ENCODE data around the gene C10orf90. TPM values are rescaled to one million over a fixed set of nuclear protein-coding genes. Genes with fewer than 3 reads are reported as not detected.

Gene C10orf90
- total RNA-seq, 4 donors from 2014 or later, result 2.7 to 5.8 (median 4.0) TPM

DNA sequence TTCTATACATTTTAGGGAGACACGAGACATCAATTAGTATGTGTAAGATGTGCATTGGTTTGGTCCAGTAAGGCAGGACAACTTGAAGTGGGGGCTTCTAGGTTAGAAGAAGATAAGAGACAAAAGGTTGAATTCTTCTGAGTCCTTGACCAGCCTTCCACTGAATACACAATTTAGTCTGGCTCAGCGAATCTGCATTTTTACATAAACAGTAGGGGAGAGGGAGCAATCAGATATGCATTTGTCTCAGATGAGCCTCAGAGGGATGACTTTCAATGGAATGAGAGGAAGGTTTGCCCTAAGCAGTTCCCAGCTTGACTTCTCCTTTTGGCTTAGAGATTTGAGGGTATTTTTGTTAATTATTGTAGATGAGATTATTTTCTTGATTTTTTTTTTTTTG, 20.0 kb upstream of the C10orf90 start:
- H3K4me3 ChIP-seq (ENCODE audit: low read depth, poor library complexity, severe bottlenecking), result no peak overlapping the region
- intact Hi-C loops (cut with DNase I; ENCODE audit: low total_unique reads), result no loop called here
- DNase-seq (ENCODE audit: low spot score in 2 of 2), result no peak
- WGBS, 2 donors, result 69 to 71% methylated on average over 2 of the region's 2 CpGs
- TF ChIP-seq, protein P1, sequence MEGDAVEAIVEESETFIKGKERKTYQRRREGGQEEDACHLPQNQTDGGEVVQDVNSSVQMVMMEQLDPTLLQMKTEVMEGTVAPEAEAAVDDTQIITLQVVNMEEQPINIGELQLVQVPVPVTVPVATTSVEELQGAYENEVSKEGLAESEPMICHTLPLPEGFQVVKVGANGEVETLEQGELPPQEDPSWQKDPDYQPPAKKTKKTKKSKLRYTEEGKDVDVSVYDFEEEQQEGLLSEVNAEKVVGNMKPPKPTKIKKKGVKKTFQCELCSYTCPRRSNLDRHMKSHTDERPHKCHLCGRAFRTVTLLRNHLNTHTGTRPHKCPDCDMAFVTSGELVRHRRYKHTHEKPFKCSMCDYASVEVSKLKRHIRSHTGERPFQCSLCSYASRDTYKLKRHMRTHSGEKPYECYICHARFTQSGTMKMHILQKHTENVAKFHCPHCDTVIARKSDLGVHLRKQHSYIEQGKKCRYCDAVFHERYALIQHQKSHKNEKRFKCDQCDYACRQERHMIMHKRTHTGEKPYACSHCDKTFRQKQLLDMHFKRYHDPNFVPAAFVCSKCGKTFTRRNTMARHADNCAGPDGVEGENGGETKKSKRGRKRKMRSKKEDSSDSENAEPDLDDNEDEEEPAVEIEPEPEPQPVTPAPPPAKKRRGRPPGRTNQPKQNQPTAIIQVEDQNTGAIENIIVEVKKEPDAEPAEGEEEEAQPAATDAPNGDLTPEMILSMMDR (IDR thresholded peaks at IDR 0.05), result no peak
- no peak for TF ChIP-seq POLR2A (IDR thresholded peaks at IDR 0.05)

DNA sequence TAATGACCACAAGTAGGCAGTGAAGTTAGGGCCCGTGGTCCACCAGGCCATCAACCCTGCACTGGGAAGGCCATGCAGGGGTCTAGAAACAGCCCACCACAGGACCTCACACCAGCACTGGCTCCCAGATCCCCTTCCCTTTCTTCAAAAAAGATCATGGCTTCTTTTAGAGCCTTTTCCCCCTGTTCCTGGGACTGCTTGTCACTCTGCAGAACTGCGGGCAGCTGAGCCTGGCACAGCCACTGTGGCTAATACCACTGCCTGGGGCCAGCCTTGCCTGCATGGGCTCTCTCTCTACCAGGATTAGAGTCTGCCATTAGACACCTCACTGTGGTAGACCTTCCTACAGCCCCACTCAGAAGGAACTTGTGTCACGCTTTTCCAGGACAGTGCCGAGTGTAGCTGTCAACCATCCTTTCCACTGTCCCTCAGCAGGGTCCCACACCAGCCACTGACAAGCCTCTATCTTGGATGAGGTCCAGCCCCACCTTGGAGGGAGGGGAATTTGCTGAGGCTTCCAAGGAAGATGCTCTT, 19.0 kb upstream of the C10orf90 start:
- WGBS, 2 donors, result 93 to 98% methylated on average over 4 of the region's 4 CpGs
- peak in 1 of 2 donors; percentile 63 for DNase-seq (ENCODE audit: low spot score in 2 of 2)
- no peak overlapping the region for H3K4me3 ChIP-seq (ENCODE audit: low read depth, poor library complexity, severe bottlenecking)
- TF ChIP-seq, protein P1 (IDR thresholded peaks at IDR 0.05), result no peak
- TF ChIP-seq POLR2A (IDR thresholded peaks at IDR 0.05), result no peak
- intact Hi-C loops (cut with DNase I; ENCODE audit: low total_unique reads), result no loop called here

DNA sequence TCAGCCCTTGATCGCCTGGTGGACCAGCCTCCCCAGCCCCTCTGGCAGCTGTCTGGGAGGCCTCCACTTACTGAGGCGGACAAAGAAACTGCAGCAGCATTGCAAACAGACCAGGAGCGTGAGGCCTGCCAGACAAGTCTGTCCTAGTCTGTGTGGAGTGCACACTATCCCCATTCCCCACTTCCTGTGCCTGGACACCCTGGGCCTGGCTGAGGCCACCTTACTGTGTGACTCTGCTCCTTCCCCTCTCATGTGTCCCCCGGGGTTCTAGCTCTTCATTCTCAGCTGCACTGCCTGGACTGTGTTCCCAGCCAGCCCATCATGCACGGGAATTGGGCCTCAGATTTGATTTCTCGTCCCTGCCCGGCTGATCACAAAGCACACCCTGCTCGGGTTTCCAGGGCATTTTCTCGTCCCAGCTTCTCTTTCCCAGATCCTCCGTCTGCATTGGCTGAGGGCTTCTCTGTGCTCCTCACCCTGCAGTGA, 16.7 kb upstream of the C10orf90 start:
- DNase-seq (ENCODE audit: low spot score in 2 of 2), result peak in 1 of 2 donors; percentile 45
- 71 to 73% methylated on average over 10 of the region's 10 CpGs for WGBS, 2 donors
- TF ChIP-seq, protein P1 (IDR thresholded peaks at IDR 0.05), result no peak
- intact Hi-C loops (cut with DNase I; ENCODE audit: low total_unique reads), result no loop called here
- H3K4me3 ChIP-seq (ENCODE audit: low read depth, poor library complexity, severe bottlenecking), result no peak overlapping the region

DNA sequence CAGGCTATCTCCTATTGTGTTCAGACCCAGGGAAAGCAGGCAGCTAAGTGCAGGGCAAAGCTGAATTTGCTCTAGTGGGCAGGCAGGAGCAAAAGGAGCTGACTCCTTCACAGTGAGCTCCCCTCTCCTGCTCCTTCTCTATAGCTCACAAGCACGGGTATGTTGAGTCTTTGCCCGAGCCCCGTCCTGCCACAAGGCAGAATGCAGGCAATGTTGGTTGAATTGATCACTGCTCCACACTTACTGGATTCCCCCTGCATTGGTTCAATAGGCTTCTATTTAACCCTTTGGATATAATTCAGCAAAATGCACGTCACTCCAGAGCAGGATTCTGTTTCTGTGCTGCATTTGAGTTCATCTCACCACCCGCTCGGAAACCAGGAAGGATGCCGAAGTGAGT, 16.2 kb upstream of the C10orf90 start:
- peak in 1 of 2 donors; percentile 70 for DNase-seq (ENCODE audit: low spot score in 2 of 2)
- intact Hi-C loops (cut with DNase I; ENCODE audit: low total_unique reads), result no loop called here
- TF ChIP-seq, protein P1 (IDR thresholded peaks at IDR 0.05), result no peak
- TF ChIP-seq POLR2A (IDR thresholded peaks at IDR 0.05), result no peak
- no peak overlapping the region for H3K4me3 ChIP-seq (ENCODE audit: low read depth, poor library complexity, severe bottlenecking)
- 82 to 85% methylated on average over 7 of the region's 7 CpGs for WGBS, 2 donors

DNA sequence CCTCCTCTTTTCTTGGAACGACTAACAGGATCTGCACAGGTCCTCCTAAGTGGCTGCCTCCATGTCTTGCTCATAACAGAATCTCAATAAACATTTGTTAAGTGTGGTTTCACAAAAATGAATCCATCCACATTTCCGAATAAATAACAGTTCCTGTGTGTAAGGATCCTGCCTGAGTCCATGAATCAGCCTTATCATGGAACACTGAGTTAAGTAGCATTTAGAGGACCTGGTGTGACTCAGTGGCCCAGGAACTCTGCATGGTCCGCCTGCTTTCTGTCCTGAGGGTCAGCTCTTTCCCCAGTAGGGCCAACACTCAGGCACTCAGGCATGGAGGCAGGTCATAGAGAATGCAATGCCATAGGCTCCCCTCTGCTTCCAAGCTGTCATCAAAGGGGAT, 15.8 kb upstream of the C10orf90 start:
- H3K4me3 ChIP-seq (ENCODE audit: low read depth, poor library complexity, severe bottlenecking), result no peak overlapping the region
- 92 to 95% methylated on average over 3 of the region's 3 CpGs for WGBS, 2 donors
- intact Hi-C loops (cut with DNase I; ENCODE audit: low total_unique reads), result no loop called here
- TF ChIP-seq, protein P1 (IDR thresholded peaks at IDR 0.05), result no peak
- TF ChIP-seq POLR2A (IDR thresholded peaks at IDR 0.05), result no peak
- DNase-seq (ENCODE audit: low spot score in 2 of 2), result no peak

DNA sequence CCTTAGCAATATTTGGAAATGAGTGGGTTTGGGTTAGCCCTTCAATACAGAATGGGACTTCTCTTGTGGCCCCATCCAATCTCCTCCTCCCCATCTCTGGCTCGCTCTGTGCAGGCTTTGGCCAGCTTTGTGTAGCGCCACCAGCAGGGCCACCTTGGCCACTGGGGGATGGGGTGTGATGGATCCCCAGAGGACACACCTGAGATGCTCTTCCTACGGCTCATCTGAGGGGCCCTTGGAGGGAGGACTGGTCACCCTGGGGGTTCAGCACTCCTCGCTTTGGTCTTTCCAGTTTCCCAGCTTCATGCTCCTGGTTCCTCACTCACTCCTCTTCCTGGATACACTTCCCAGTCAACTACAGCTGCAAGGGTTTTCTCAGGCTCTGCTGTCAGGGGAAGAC, 15.3 kb upstream of the C10orf90 start:
- TF ChIP-seq, protein P1 (IDR thresholded peaks at IDR 0.05), result no peak
- TF ChIP-seq POLR2A (IDR thresholded peaks at IDR 0.05), result no peak
- intact Hi-C loops (cut with DNase I; ENCODE audit: low total_unique reads), result no loop called here
- 94 to 96% methylated on average over 4 of the region's 4 CpGs for WGBS, 2 donors
- no peak overlapping the region for H3K4me3 ChIP-seq (ENCODE audit: low read depth, poor library complexity, severe bottlenecking)
- peak in 1 of 2 donors; percentile 71 for DNase-seq (ENCODE audit: low spot score in 2 of 2)
